ENCODE measurements around the gene ADGRL2. TPM values are rescaled to one million over a fixed set of nuclear protein-coding genes. Genes with fewer than 3 reads are reported as not detected.

The ADGRL2 gene
- total and polyA plus RNA-seq, 2 experiments from 2014 or later, result 38.2 to 90.3 TPM

DNA sequence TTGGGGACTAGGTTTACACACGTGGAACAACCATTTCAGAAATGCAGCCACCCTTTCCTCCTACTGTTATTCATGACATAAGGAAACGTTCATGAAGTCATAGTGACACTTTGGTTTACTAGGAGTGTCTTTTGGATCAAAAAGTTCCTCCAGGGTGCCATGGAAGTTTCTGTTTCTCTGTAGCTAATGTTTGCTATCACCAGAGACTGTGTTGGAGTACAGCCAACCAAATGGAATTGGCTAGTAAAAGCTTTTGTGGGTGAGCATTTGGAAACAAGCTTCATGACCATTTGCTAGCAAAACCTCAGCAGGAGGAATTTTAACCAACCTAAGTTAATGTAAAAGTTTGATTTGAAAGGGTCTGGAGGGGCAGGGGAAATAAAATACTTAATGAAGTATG lies 43.9 kb upstream of the ADGRL2 start (continued):
- no peak for TF ChIP-seq CTCF (conservative IDR thresholded peaks at IDR 0.05; ENCODE audit: low read depth in 2 of 2)
- no peak for TF ChIP-seq ZNF114 (CRISPR knock-in tag; IDR thresholded peaks at IDR 0.05)
- TF ChIP-seq ZNF331 (CRISPR knock-in tag; IDR thresholded peaks at IDR 0.05; ENCODE audit: low read depth), result no peak
- no peak for TF ChIP-seq NANOG (IDR thresholded peaks at IDR 0.05; ENCODE audit: borderline replicate concordance)
- no peak for TF ChIP-seq JUNB (IDR thresholded peaks at IDR 0.05; ENCODE audit: unreplicated experiment)
- no peak for TF ChIP-seq EZH2phosphoT487 (IDR thresholded peaks at IDR 0.05; ENCODE audit: unreplicated experiment)
- TF ChIP-seq POLR2AphosphoS5 (IDR thresholded peaks at IDR 0.05; ENCODE audit: low read depth), result no peak
- TF ChIP-seq, protein P1, sequence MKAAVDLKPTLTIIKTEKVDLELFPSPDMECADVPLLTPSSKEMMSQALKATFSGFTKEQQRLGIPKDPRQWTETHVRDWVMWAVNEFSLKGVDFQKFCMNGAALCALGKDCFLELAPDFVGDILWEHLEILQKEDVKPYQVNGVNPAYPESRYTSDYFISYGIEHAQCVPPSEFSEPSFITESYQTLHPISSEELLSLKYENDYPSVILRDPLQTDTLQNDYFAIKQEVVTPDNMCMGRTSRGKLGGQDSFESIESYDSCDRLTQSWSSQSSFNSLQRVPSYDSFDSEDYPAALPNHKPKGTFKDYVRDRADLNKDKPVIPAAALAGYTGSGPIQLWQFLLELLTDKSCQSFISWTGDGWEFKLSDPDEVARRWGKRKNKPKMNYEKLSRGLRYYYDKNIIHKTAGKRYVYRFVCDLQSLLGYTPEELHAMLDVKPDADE (IDR thresholded peaks at IDR 0.05), result no peak

DNA sequence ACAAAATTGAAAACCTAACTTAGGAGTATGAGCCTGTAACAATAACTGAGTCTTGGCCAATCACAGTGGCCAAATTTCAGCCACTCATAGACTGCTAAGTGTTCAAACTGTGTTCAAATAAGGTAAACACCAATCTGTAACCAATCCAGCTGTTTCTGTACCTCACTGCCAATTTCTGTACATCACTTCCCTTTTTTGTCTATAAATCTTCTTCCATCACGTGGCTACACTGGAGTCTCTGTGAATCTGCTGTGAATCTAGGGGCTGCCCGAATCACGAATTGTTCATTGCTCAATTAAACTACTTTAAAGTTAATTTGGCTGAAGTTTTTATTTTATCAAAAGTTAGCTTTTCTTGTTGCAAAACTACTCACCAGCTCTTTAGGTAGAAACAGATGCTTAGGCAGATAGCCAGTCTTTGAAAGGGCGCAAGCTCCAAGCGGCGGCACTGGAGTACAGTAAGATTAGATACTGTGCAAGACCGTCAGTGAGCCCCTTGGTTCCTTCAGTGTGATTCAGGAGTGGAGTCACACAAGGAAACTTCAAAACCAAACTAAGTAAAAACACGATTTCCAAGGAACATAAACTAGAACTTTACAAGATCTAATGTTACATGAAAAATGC lies 43.2 kb upstream of the ADGRL2 start:
- Histone ChIP-seq H3K4me3 (no peak overlapping the region), H4K20me1 (replicated peaks; ENCODE audit: insufficient read depth) (no peaks in the 10 kb centered on the region), H3K27ac (ENCODE audit: low read depth) (no peak overlapping the region), H3F3A (replicated peaks; ENCODE audit: low read depth) (no peaks in the 10 kb centered on the region), H2AFZ (no peak overlapping the region), H3K36me3 (ENCODE audit: insufficient read depth) (no peaks in the 10 kb centered on the region), H3K9me2 (ENCODE audit: insufficient read depth) (no peaks in the 10 kb centered on the region), H3K79me2 (replicated peaks; ENCODE audit: insufficient read depth) (no peaks in the 10 kb centered on the region), H3K27me3 (ENCODE audit: insufficient read depth) (no peaks in the 10 kb centered on the region), H3K4me2 (no peak overlapping the region), H3K4me1 (ENCODE audit: insufficient read depth) (no peaks in the 10 kb centered on the region)
- Mint-ChIP-seq H3K27ac (no peak overlapping the region), H3K4me1 (peaks cover 17% of the 10 kb centered on the region), H3K27me3 (ENCODE audit: insufficient read depth, low read depth, poor library complexity) (peaks cover 5% of the 10 kb centered on the region), H3K36me3 (ENCODE audit: low read depth) (no peaks in the 10 kb centered on the region), H3K9me3 (no peaks in the 10 kb centered on the region), H3K4me3 (no peak overlapping the region)
- TF ChIP-seq STAT1 (IDR thresholded peaks at IDR 0.05; ENCODE audit: unreplicated experiment), result no peak
- TF ChIP-seq CTCF (conservative IDR thresholded peaks at IDR 0.05; ENCODE audit: low read depth in 2 of 2), result no peak
- TF ChIP-seq POLR2AphosphoS5 (IDR thresholded peaks at IDR 0.05; ENCODE audit: low read depth), result no peak
- no peak for TF ChIP-seq ZNF331 (CRISPR knock-in tag; IDR thresholded peaks at IDR 0.05; ENCODE audit: low read depth)
- TF ChIP-seq EZH2phosphoT487 (IDR thresholded peaks at IDR 0.05; ENCODE audit: unreplicated experiment), result no peak
- no peak for TF ChIP-seq NANOG (IDR thresholded peaks at IDR 0.05; ENCODE audit: borderline replicate concordance)
- TF ChIP-seq, protein P1 (IDR thresholded peaks at IDR 0.05), result no peak
- TF ChIP-seq REST (IDR thresholded peaks at IDR 0.05; ENCODE audit: unreplicated experiment), result no peak
- TF ChIP-seq ZNF114 (CRISPR knock-in tag; IDR thresholded peaks at IDR 0.05), result no peak
- no peak for TF ChIP-seq CREB1 (CRISPR knock-in tag; IDR thresholded peaks at IDR 0.05; ENCODE audit: low read depth)
- no peak for TF ChIP-seq JUNB (IDR thresholded peaks at IDR 0.05; ENCODE audit: unreplicated experiment)
- ATAC-seq, result no peak
- DNase-seq (ENCODE audit: low spot score), result no peak
